ENCODE measurements around the gene PDE9A.

DNA sequence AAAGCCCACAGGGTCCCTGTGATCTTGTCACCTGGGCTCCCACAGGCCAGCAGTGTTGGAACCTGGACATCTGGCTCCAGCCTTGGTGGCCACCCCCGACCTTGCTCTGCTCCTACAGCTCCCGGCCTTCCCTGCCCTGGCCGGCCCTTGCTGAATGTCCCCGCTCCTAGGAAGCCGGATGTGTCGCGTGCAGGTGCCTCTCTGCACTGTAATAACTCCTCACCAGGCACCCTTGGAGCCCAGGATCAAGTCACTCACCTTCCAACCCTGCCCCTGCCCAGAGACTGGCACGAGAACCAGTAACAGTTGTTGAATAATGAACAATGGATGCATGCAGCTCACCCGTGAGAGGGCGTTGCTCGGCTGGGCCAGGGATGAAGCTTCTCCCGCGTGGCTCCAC is 12.1 kb downstream of the PDE9A start:
- no peak for TF ChIP-seq EZH2phosphoT487 (IDR thresholded peaks at IDR 0.05; ENCODE audit: unreplicated experiment)
- no peak for TF ChIP-seq EZH2 (IDR thresholded peaks at IDR 0.05; ENCODE audit: low read depth, unreplicated experiment)
- TF ChIP-seq, protein P1, sequence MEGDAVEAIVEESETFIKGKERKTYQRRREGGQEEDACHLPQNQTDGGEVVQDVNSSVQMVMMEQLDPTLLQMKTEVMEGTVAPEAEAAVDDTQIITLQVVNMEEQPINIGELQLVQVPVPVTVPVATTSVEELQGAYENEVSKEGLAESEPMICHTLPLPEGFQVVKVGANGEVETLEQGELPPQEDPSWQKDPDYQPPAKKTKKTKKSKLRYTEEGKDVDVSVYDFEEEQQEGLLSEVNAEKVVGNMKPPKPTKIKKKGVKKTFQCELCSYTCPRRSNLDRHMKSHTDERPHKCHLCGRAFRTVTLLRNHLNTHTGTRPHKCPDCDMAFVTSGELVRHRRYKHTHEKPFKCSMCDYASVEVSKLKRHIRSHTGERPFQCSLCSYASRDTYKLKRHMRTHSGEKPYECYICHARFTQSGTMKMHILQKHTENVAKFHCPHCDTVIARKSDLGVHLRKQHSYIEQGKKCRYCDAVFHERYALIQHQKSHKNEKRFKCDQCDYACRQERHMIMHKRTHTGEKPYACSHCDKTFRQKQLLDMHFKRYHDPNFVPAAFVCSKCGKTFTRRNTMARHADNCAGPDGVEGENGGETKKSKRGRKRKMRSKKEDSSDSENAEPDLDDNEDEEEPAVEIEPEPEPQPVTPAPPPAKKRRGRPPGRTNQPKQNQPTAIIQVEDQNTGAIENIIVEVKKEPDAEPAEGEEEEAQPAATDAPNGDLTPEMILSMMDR (conservative IDR thresholded peaks at IDR 0.05; ENCODE audit: low read depth in 2 of 2), result no peak
- TF ChIP-seq, protein P2, sequence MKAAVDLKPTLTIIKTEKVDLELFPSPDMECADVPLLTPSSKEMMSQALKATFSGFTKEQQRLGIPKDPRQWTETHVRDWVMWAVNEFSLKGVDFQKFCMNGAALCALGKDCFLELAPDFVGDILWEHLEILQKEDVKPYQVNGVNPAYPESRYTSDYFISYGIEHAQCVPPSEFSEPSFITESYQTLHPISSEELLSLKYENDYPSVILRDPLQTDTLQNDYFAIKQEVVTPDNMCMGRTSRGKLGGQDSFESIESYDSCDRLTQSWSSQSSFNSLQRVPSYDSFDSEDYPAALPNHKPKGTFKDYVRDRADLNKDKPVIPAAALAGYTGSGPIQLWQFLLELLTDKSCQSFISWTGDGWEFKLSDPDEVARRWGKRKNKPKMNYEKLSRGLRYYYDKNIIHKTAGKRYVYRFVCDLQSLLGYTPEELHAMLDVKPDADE (IDR thresholded peaks at IDR 0.05), result no peak
- TF ChIP-seq, protein P3, sequence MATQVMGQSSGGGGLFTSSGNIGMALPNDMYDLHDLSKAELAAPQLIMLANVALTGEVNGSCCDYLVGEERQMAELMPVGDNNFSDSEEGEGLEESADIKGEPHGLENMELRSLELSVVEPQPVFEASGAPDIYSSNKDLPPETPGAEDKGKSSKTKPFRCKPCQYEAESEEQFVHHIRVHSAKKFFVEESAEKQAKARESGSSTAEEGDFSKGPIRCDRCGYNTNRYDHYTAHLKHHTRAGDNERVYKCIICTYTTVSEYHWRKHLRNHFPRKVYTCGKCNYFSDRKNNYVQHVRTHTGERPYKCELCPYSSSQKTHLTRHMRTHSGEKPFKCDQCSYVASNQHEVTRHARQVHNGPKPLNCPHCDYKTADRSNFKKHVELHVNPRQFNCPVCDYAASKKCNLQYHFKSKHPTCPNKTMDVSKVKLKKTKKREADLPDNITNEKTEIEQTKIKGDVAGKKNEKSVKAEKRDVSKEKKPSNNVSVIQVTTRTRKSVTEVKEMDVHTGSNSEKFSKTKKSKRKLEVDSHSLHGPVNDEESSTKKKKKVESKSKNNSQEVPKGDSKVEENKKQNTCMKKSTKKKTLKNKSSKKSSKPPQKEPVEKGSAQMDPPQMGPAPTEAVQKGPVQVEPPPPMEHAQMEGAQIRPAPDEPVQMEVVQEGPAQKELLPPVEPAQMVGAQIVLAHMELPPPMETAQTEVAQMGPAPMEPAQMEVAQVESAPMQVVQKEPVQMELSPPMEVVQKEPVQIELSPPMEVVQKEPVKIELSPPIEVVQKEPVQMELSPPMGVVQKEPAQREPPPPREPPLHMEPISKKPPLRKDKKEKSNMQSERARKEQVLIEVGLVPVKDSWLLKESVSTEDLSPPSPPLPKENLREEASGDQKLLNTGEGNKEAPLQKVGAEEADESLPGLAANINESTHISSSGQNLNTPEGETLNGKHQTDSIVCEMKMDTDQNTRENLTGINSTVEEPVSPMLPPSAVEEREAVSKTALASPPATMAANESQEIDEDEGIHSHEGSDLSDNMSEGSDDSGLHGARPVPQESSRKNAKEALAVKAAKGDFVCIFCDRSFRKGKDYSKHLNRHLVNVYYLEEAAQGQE (IDR thresholded peaks at IDR 0.05; ENCODE audit: unreplicated experiment), result no peak
- no peak for TF ChIP-seq POLR2AphosphoS5 (IDR thresholded peaks at IDR 0.05; ENCODE audit: low read depth)
- TF ChIP-seq JUNB (IDR thresholded peaks at IDR 0.05; ENCODE audit: unreplicated experiment), result no peak
- no peak for TF ChIP-seq ZNF114 (CRISPR knock-in tag; IDR thresholded peaks at IDR 0.05)
- TF ChIP-seq NANOG (IDR thresholded peaks at IDR 0.05; ENCODE audit: borderline replicate concordance), result no peak
- TF ChIP-seq CREB1 (CRISPR knock-in tag; IDR thresholded peaks at IDR 0.05; ENCODE audit: low read depth), result no peak
- TF ChIP-seq, protein P4, sequence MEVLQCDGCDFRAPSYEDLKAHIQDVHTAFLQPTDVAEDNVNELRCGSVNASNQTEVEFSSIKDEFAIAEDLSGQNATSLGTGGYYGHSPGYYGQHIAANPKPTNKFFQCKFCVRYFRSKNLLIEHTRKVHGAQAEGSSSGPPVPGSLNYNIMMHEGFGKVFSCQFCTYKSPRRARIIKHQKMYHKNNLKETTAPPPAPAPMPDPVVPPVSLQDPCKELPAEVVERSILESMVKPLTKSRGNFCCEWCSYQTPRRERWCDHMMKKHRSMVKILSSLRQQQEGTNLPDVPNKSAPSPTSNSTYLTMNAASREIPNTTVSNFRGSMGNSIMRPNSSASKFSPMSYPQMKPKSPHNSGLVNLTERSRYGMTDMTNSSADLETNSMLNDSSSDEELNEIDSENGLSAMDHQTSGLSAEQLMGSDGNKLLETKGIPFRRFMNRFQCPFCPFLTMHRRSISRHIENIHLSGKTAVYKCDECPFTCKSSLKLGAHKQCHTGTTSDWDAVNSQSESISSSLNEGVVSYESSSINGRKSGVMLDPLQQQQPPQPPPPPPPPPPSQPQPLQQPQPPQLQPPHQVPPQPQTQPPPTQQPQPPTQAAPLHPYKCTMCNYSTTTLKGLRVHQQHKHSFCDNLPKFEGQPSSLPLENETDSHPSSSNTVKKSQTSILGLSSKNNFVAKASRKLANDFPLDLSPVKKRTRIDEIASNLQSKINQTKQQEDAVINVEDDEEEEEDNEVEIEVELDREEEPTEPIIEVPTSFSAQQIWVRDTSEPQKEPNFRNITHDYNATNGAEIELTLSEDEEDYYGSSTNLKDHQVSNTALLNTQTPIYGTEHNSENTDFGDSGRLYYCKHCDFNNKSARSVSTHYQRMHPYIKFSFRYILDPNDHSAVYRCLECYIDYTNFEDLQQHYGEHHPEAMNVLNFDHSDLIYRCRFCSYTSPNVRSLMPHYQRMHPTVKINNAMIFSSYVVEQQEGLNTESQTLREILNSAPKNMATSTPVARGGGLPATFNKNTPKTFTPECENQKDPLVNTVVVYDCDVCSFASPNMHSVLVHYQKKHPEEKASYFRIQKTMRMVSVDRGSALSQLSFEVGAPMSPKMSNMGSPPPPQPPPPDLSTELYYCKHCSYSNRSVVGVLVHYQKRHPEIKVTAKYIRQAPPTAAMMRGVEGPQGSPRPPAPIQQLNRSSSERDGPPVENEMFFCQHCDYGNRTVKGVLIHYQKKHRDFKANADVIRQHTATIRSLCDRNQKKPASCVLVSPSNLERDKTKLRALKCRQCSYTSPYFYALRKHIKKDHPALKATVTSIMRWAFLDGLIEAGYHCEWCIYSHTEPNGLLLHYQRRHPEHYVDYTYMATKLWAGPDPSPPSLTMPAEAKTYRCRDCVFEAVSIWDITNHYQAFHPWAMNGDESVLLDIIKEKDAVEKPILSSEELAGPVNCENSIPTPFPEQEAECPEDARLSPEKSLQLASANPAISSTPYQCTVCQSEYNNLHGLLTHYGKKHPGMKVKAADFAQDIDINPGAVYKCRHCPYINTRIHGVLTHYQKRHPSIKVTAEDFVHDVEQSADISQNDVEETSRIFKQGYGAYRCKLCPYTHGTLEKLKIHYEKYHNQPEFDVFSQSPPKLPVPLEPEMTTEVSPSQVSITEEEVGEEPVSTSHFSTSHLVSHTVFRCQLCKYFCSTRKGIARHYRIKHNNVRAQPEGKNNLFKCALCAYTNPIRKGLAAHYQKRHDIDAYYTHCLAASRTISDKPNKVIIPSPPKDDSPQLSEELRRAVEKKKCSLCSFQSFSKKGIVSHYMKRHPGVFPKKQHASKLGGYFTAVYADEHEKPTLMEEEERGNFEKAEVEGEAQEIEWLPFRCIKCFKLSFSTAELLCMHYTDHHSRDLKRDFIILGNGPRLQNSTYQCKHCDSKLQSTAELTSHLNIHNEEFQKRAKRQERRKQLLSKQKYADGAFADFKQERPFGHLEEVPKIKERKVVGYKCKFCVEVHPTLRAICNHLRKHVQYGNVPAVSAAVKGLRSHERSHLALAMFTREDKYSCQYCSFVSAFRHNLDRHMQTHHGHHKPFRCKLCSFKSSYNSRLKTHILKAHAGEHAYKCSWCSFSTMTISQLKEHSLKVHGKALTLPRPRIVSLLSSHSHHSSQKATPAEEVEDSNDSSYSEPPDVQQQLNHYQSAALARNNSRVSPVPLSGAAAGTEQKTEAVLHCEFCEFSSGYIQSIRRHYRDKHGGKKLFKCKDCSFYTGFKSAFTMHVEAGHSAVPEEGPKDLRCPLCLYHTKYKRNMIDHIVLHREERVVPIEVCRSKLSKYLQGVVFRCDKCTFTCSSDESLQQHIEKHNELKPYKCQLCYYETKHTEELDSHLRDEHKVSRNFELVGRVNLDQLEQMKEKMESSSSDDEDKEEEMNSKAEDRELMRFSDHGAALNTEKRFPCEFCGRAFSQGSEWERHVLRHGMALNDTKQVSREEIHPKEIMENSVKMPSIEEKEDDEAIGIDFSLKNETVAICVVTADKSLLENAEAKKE (CRISPR knock-in tag; IDR thresholded peaks at IDR 0.05), result no peak
- TF ChIP-seq ZNF331 (CRISPR knock-in tag; IDR thresholded peaks at IDR 0.05; ENCODE audit: low read depth), result no peak
- TF ChIP-seq STAT1 (IDR thresholded peaks at IDR 0.05; ENCODE audit: unreplicated experiment), result no peak
